Mesendoderm (in vitro differentiated cells): ENCODE measurements around the gene STARD10.

Experiments
- DNase-seq: peaks from one replicate; pipeline ENCODE4 v3.0.0; 2013
- H2AK5ac ChIP-seq: 2 replicates; pipeline ENCODE4 v1.6.1; 2013; ENCODE audit warnings: low read length, inconsistent platforms
- H2BK120ac ChIP-seq: 2 replicates; pipeline ENCODE4 v1.6.1; 2013; ENCODE audit warnings: low read depth, mild to moderate bottlenecking, low read length, moderate library complexity, mixed read lengths
- H2BK15ac ChIP-seq: replicated peaks from 2 replicates; pipeline ENCODE4 v1.6.1; 2013; ENCODE audit warnings: low read depth, mild to moderate bottlenecking, moderate library complexity
- H2BK5ac ChIP-seq: 2 replicates; pipeline ENCODE4 v1.6.1; 2013; ENCODE audit warnings: low read length, inconsistent platforms
- H3K18ac ChIP-seq: 2 replicates; pipeline ENCODE4 v1.6.1; 2013; ENCODE audit warnings: mild to moderate bottlenecking, low read length, mixed read lengths
- H3K23ac ChIP-seq: one replicate; pipeline ENCODE4 v1.6.1; 2013; ENCODE audit warnings: low read length
- H3K27ac ChIP-seq: 2 replicates; pipeline ENCODE4 v1.5.1; 2013; ENCODE audit warnings: low read depth, mild to moderate bottlenecking, inconsistent platforms, low read length, moderate library complexity
- H3K27me3 ChIP-seq: 2 replicates; pipeline ENCODE4 v1.6.1; 2013; ENCODE audit warnings: low read length, control low read depth, mild to moderate bottlenecking, inconsistent platforms; ENCODE audit not compliant: insufficient read depth, poor library complexity
- H3K36me3 ChIP-seq: 2 replicates; pipeline ENCODE4 v1.6.1; 2013; ENCODE audit warnings: low read length, inconsistent platforms; ENCODE audit not compliant: control insufficient read depth, insufficient read depth
- H3K4ac ChIP-seq: one replicate; pipeline ENCODE4 v1.6.1; 2013; ENCODE audit warnings: low read depth, mild to moderate bottlenecking, low read length, moderate library complexity
- H3K4me1 ChIP-seq: 2 replicates; pipeline ENCODE4 v1.6.1; 2013; ENCODE audit warnings: low read depth, low read length, inconsistent platforms; ENCODE audit not compliant: control insufficient read depth
- H3K4me2 ChIP-seq: 2 replicates; pipeline ENCODE4 v1.6.1; 2013; ENCODE audit warnings: low read length
- H3K4me3 ChIP-seq: 2 replicates; pipeline ENCODE4 v1.5.1; 2013; ENCODE audit warnings: mild to moderate bottlenecking, low read length
- H3K56ac ChIP-seq: one replicate; pipeline ENCODE4 v1.6.1; 2013; ENCODE audit warnings: low read length
- H3K79me1 ChIP-seq: 2 replicates; pipeline ENCODE4 v1.6.1; 2013; ENCODE audit warnings: low read length, inconsistent platforms
- H3K79me2 ChIP-seq: 2 replicates; pipeline ENCODE4 v1.6.1; 2013; ENCODE audit warnings: mild to moderate bottlenecking, low read length; ENCODE audit not compliant: control insufficient read depth, insufficient read depth
- H3K9ac ChIP-seq: 2 replicates; pipeline ENCODE4 v1.6.1; 2013; ENCODE audit warnings: low read length, inconsistent platforms
- H4K5ac ChIP-seq: one replicate; pipeline ENCODE4 v1.6.1; 2013; ENCODE audit warnings: low read length
- H4K8ac ChIP-seq: one replicate; pipeline ENCODE4 v1.6.1; 2013; ENCODE audit warnings: low read depth, mild to moderate bottlenecking, control low read depth, low read length, moderate library complexity
- WGBS: extraction: QIAGEN DNeasy Blood & Tissue Kit; methylation state at CpG from one replicate; pipeline ENCODE4 v1.1.7; 2013; ENCODE audit warnings: low lambda C conversion rate, missing lambda C conversion rate; ENCODE audit not compliant: insufficient coverage; ENCODE audit errors: extremely low coverage; 5-methylcytosine and 5-hydroxymethylcytosine counted together

Gene STARD10

DNA sequence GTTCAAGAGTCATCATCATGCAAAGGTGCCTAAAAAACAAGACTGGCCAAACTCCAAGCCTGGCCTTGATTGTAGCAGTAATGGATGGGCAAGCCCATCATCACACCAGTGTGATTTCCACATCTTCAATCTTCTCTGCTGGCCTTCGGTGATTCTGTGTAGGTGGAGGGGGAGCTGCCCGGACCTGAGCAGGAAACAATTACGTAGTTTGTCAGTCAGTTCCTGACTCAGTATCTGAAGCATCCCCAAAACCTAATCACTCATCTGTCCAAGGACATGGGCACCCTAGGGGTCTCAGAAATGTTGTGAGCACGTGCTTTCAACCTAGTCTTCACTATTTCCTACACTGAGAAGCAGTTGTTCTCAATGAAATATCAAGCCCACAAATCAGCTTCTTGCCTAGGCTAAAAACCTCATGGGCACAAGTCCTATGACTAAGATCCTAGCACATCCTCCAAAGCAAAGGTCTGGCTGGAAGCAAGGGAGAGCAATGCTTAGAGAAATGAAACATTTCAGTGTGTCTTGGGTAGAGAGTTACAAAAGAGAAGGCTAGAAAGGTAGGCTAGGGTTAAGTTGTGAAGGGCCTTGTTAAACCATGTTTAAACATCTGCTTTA, 45.0 kb upstream of the STARD10 start:
- Histone ChIP-seq H3K79me1 (no peaks in the 10 kb centered on the region), H3K4me1 (no peaks in the 10 kb centered on the region), H3K4me2 (no peak overlapping the region), H3K4me3 (no peak overlapping the region), H3K18ac (no peak overlapping the region), H3K79me2 (no peaks in the 10 kb centered on the region), H4K5ac (no peak overlapping the region), H3K4ac (no peak overlapping the region), H3K56ac (no peak overlapping the region), H3K27ac (no peak overlapping the region), H2BK120ac (no peak overlapping the region), H4K8ac (no peak overlapping the region), H3K9ac (no peak overlapping the region), H2BK5ac (no peak overlapping the region), H2BK15ac (no peak overlapping the region), H2AK5ac (no peak overlapping the region), H3K27me3 (no peaks in the 10 kb centered on the region), H3K36me3 (no peaks in the 10 kb centered on the region), H3K23ac (no peak overlapping the region)
- WGBS = no CpG with 5 or more reads among the region's 4 CpGs
- DNase-seq = no peak

DNA sequence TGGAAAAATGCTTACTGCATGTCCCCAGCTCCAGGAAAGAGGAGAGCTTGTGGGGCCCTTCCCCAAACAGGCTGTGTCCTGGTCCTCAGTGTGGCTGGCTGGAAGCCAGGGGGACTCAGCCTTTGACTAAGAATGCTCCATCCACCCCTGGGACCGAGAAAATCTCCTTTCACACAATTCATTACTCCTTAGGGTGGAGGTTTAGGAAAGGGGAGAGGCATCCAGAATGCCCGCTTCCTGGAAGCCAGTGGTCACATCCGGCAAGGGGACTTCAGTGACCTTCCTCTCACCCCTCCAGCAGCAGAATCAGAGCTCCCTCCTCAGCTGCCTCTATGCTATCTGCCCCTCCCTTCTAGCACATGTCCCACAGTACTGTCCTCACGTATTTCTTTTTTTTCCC, 42.3 kb upstream of the STARD10 start:
- no peak overlapping the region for H4K5ac ChIP-seq
- no peak overlapping the region for H3K56ac ChIP-seq
- H3K18ac ChIP-seq = no peak overlapping the region
- H3K4me1 ChIP-seq = no peaks in the 10 kb centered on the region
- H3K4me3 ChIP-seq = no peak overlapping the region
- H2BK5ac ChIP-seq = no peak overlapping the region
- no peak overlapping the region for H3K27ac ChIP-seq
- H3K4ac ChIP-seq = no peak overlapping the region
- no peak overlapping the region for H3K9ac ChIP-seq
- H3K36me3 ChIP-seq = no peaks in the 10 kb centered on the region
- H3K79me2 ChIP-seq = no peaks in the 10 kb centered on the region
- WGBS = no CpG with 5 or more reads among the region's 4 CpGs
- H3K79me1 ChIP-seq = no peaks in the 10 kb centered on the region
- DNase-seq = no peak
- H2AK5ac ChIP-seq = no peak overlapping the region
- no peak overlapping the region for H3K23ac ChIP-seq
- H3K27me3 ChIP-seq = no peaks in the 10 kb centered on the region
- H2BK15ac ChIP-seq = no peak overlapping the region
- H2BK120ac ChIP-seq = no peak overlapping the region
- H3K4me2 ChIP-seq = no peak overlapping the region
- no peak overlapping the region for H4K8ac ChIP-seq

DNA sequence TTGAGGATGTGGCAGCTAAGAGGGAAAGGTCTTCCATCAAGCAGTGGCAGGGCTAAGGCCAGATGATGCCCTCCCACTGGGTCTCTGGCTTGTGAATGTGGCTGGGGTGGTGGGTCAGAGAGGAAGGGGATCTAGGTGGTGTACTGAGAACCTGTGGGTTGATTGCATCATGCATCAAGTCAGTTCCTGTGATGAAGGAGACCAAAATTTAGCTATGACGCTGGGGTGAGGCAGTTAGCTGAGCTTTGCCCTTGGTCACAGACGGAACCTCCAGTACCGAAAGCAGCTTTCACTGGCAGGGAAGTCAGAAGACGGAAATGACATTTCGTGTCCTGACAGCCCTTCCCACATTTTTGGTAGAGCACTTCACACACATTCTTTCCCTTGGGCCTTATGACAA, 41.1 kb upstream of the STARD10 start:
- Histone ChIP-seq H3K4me2 (no peak overlapping the region), H2BK15ac (no peak overlapping the region), H3K27ac (no peak overlapping the region), H3K4ac (no peak overlapping the region), H2AK5ac (no peak overlapping the region), H3K79me2 (no peaks in the 10 kb centered on the region), H3K18ac (no peak overlapping the region), H3K4me1 (no peaks in the 10 kb centered on the region), H2BK120ac (no peak overlapping the region), H3K23ac (no peak overlapping the region), H3K79me1 (no peaks in the 10 kb centered on the region), H4K5ac (no peak overlapping the region), H3K56ac (no peak overlapping the region), H3K27me3 (no peaks in the 10 kb centered on the region), H4K8ac (no peak overlapping the region), H3K9ac (no peak overlapping the region), H2BK5ac (no peak overlapping the region), H3K36me3 (no peaks in the 10 kb centered on the region), H3K4me3 (no peak overlapping the region)
- no peak for DNase-seq
- WGBS = no CpG with 5 or more reads among the region's 5 CpGs

DNA sequence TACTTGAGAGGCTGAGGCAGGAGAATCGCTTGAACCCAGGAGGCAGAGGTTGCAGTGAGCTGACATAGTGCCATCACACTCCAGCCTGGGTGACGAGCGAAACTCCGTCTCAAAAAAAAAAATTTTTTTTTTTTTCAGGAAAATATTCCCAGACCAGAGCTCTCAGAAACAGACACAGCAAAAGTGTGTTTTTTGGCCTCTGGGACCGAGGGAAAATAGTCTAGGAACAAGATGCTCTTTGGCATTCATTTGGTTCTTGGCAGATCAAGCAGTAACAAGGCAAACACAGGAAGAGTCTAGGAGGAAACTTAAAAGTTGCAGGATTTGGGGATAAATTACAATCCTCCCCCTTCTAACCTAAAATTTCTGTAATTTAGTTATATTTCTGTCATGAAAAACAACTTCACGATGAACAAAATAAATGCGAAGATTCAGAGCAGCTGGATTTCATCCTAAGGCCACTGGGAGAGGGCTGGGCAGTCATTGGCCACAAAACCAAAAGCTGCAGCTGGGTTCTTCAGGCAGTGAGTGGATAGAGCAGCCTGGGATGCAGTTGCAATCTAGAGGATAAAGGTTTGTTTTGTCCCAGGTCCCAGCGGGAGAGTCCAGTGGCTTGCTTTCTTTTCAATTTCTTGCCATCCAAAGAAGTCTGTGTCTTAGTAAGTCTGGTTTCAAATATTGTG, 40.1 kb upstream of the STARD10 start:
- no peak for DNase-seq
- no peak overlapping the region for H3K18ac ChIP-seq
- H3K4me1 ChIP-seq = no peaks in the 10 kb centered on the region
- H2BK5ac ChIP-seq = no peak overlapping the region
- WGBS = no CpG with 5 or more reads among the region's 8 CpGs
- H2BK120ac ChIP-seq = no peak overlapping the region
- no peak overlapping the region for H3K23ac ChIP-seq
- no peaks in the 10 kb centered on the region for H3K27me3 ChIP-seq
- H3K4me3 ChIP-seq = no peak overlapping the region
- no peak overlapping the region for H2BK15ac ChIP-seq
- H3K4me2 ChIP-seq = no peak overlapping the region
- H4K5ac ChIP-seq = no peak overlapping the region
- H3K56ac ChIP-seq = no peak overlapping the region
- H3K4ac ChIP-seq = no peak overlapping the region
- no peaks in the 10 kb centered on the region for H3K79me2 ChIP-seq
- no peaks in the 10 kb centered on the region for H3K36me3 ChIP-seq
- H2AK5ac ChIP-seq = no peak overlapping the region
- H3K79me1 ChIP-seq = no peaks in the 10 kb centered on the region
- H4K8ac ChIP-seq = no peak overlapping the region
- no peak overlapping the region for H3K9ac ChIP-seq
- H3K27ac ChIP-seq = no peak overlapping the region

DNA sequence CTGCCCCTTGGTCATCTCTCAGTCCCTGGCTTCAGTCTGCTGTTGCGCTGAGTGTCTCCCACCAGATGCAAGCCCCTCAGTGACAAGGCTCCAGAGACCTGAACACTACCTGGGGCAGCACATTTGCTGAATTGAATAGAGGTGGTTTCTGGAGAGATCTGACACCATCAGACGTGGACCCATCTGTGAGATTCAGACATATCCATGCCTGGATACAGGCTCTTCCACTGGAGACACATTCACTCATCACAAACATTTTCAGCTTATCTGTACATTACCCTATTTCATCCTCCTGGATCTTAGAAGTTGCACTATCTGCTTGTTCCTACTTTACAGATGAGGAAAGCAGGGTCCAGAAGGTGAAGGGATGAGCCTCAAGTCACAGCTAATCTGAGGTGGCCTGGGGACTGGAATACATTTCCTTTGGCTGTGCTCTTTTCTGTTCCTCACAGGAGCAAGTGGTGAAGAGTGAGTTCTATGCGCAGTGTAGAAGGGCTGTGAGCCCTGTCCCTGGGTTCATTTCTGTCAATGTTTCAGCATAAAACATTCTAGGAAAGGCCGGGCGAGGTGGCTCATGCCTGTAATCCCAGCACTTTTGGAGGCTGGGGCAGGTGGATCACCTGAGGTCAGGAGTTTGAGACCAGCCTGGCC, 39.4 kb upstream of the STARD10 start:
- H3K4me2 ChIP-seq = no peak overlapping the region
- H3K18ac ChIP-seq = no peak overlapping the region
- no peak overlapping the region for H2BK15ac ChIP-seq
- no peak for DNase-seq
- no peaks in the 10 kb centered on the region for H3K79me1 ChIP-seq
- no peak overlapping the region for H2BK5ac ChIP-seq
- no CpG with 5 or more reads among the region's 5 CpGs for WGBS
- no peak overlapping the region for H4K5ac ChIP-seq
- H2AK5ac ChIP-seq = no peak overlapping the region
- no peaks in the 10 kb centered on the region for H3K79me2 ChIP-seq
- H4K8ac ChIP-seq = no peak overlapping the region
- H3K4me3 ChIP-seq = no peak overlapping the region
- no peaks in the 10 kb centered on the region for H3K27me3 ChIP-seq
- no peak overlapping the region for H3K27ac ChIP-seq
- no peak overlapping the region for H3K9ac ChIP-seq
- no peak overlapping the region for H3K23ac ChIP-seq
- H3K36me3 ChIP-seq = no peaks in the 10 kb centered on the region
- H3K4ac ChIP-seq = no peak overlapping the region
- H3K56ac ChIP-seq = no peak overlapping the region
- no peaks in the 10 kb centered on the region for H3K4me1 ChIP-seq
- no peak overlapping the region for H2BK120ac ChIP-seq
